Fibroblast of lung (primary cell): Measurements from ENCODE around the gene HNRNPA2B1.

ENCODE experiments used
- EZH2 ChIP-seq: IDR thresholded peaks from 2 replicates; pipeline ENCODE4 v1.5.1; 2012; ENCODE audit warnings: low read length, control low read depth, mild to moderate bottlenecking; ENCODE audit errors: missing control alignments
- TF ChIP-seq, protein P1 (sequence below), 2 donors: IDR thresholded peaks in 1 of 2; conservative IDR thresholded peaks in 1 of 2; 1 replicate in 1 of 2; 2 replicates in 1 of 2; pipeline ENCODE4 v1.5.1; 2011 to 2012; ENCODE audit warnings: low read length in 2 of 2, control low read depth in 1 of 2, inconsistent platforms in 1 of 2, low read depth in 1 of 2, mild to moderate bottlenecking in 1 of 2

DNA sequence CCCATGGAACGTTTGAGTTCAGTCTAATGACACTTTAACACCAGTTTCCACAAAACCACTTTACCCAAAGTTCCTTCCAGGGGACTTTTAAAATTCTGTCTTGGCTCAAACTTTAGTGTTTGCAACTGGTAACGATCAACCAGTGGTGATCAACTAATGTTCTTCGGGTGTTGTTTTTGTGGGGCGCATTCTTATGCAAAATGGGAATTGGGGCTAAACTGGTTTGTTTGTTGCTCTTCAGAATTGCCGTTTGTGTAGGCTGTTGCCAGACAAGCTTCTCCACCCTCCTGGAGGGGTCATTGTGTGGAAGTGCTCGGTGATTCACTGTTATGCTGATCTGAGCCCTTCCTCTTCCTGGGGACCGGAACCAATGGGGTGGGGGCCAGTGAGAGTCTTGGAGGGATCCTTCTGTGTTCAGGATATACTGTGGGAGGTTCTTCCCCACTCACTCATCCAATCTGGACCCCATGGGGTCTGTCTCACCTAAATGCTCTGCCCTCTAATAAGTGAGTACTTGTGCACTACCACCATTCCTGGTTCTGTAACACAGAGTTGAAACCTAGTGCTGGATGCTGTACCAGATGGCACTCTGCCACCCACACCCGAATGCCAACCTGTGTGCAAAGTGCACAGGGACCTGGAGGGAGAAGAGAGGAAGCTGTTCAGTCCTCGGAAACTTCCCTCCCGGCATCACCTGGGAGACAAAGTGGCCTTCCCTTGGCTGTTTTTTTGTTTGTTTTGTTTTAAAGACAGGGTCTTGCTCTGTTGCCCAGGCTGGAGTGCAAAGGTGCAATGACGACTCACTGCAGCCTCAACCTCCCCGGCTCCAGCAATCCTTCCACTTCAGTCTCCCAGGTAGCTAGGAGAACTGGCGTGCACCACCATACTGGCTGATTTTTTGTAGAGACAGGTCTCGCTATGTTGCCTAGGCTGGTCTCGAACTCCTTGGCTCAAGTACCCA is 46.4 kb downstream of the HNRNPA2B1 start:
- TF ChIP-seq, protein P1, sequence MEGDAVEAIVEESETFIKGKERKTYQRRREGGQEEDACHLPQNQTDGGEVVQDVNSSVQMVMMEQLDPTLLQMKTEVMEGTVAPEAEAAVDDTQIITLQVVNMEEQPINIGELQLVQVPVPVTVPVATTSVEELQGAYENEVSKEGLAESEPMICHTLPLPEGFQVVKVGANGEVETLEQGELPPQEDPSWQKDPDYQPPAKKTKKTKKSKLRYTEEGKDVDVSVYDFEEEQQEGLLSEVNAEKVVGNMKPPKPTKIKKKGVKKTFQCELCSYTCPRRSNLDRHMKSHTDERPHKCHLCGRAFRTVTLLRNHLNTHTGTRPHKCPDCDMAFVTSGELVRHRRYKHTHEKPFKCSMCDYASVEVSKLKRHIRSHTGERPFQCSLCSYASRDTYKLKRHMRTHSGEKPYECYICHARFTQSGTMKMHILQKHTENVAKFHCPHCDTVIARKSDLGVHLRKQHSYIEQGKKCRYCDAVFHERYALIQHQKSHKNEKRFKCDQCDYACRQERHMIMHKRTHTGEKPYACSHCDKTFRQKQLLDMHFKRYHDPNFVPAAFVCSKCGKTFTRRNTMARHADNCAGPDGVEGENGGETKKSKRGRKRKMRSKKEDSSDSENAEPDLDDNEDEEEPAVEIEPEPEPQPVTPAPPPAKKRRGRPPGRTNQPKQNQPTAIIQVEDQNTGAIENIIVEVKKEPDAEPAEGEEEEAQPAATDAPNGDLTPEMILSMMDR (conservative IDR thresholded peaks at IDR 0.05 in 1 of 2, IDR thresholded peaks at IDR 0.05 in 1 of 2; ENCODE audit: low read depth in 1 of 2, low read length in 2 of 2): no peak
- TF ChIP-seq EZH2: no peak
